ENCODE measurements around the gene LRRC8A. TPM values are rescaled to one million over a fixed set of nuclear protein-coding genes. Genes with fewer than 3 reads are reported as not detected.

LRRC8A gene
- total and polyA plus RNA-seq, 2 of the 13 experiments (the other 11 are each of a cell fraction or from before 2014, with no cell fraction given): 16.1 to 40.6 TPM

GRCh38 chr9:128919402-128920089 lies 37.6 kb downstream of the LRRC8A start (continued):
- TF ChIP-seq PAXIP1 (CRISPR knock-in tag; conservative IDR thresholded peaks at IDR 0.05) (peak; percentile 59), PATZ1 (CRISPR knock-in tag; IDR thresholded peaks at IDR 0.05) (peak; percentile 89), FOSL2 (CRISPR knock-in tag; IDR thresholded peaks at IDR 0.05) (peak; percentile 26; the same call in 1 of the 2 replicates), ZNF317 (CRISPR knock-in tag; IDR thresholded peaks at IDR 0.05) (no peak), ZMYM2 (CRISPR knock-in tag; IDR thresholded peaks at IDR 0.05) (no peak), TSC22D2 (CRISPR knock-in tag; IDR thresholded peaks at IDR 0.05; ENCODE audit: borderline replicate concordance) (0 out of 2 replicates have a peak, but pooled peaks have one; percentile 35), SOX5 (CRISPR knock-in tag; IDR thresholded peaks at IDR 0.05; ENCODE audit: borderline replicate concordance) (peak; percentile 38; the same call in 1 of the 2 replicates), ZFY (CRISPR knock-in tag; IDR thresholded peaks at IDR 0.05) (peak; percentile 60), ZNF121 (CRISPR knock-in tag; IDR thresholded peaks at IDR 0.05) (peak; percentile 87), THAP9 (CRISPR knock-in tag; IDR thresholded peaks at IDR 0.05; ENCODE audit: borderline replicate concordance) (0 out of 2 replicates have a peak, but pooled peaks have one; percentile 46), ZNF598 (CRISPR knock-in tag; IDR thresholded peaks at IDR 0.05; ENCODE audit: borderline replicate concordance) (no peak), RXRA (CRISPR knock-in tag; IDR thresholded peaks at IDR 0.05) (peak; percentile 33; the same call in 1 of the 2 replicates), ZNF264 (CRISPR knock-in tag; IDR thresholded peaks at IDR 0.05) (no peak), SAP130 (CRISPR knock-in tag; IDR thresholded peaks at IDR 0.05; ENCODE audit: low read depth) (peak; percentile 63), KAT7 (CRISPR knock-in tag; IDR thresholded peaks at IDR 0.05; ENCODE audit: borderline replicate concordance) (no peak), ARID5B (CRISPR knock-in tag; IDR thresholded peaks at IDR 0.05) (0 out of 2 replicates have a peak, but pooled peaks have one; percentile 20), KLF16 (CRISPR knock-in tag; IDR thresholded peaks at IDR 0.05) (no peak)
